ENCODE measurements around the gene TBRG4.

TBRG4 gene

GRCh38 chr7:45129906-45130305 is 18.4 kb upstream of the TBRG4 start:
- no peak overlapping the region for H3K27ac ChIP-seq
- TF ChIP-seq CTCF (conservative IDR thresholded peaks at IDR 0.05) = no peak

- H3K27ac ChIP-seq = no peak overlapping the region
- no peak for TF ChIP-seq CTCF (conservative IDR thresholded peaks at IDR 0.05)
Observed at GRCh38 chr7:45129181-45129800, 17.8 kb upstream of the TBRG4 start.

GRCh38 chr7:45126920-45127319 is 15.4 kb upstream of the TBRG4 start:
- no peak overlapping the region for H3K27ac ChIP-seq
- TF ChIP-seq CTCF (conservative IDR thresholded peaks at IDR 0.05) = no peak

GRCh38 chr7:45126201-45126600 is 14.7 kb upstream of the TBRG4 start:
- no peak for TF ChIP-seq CTCF (conservative IDR thresholded peaks at IDR 0.05)
- H3K27ac ChIP-seq = no peak overlapping the region

GRCh38 chr7:45125193-45125904 is 13.9 kb upstream of the TBRG4 start:
- no peak for TF ChIP-seq CTCF (conservative IDR thresholded peaks at IDR 0.05)

GRCh38 chr7:45123913-45124710 is 12.6 kb upstream of the TBRG4 start:
- TF ChIP-seq CTCF (conservative IDR thresholded peaks at IDR 0.05) = no peak
- H3K27ac ChIP-seq = no peak overlapping the region

More at GRCh38 chr7:45125193-45125904, 13.9 kb upstream of the TBRG4 start:
- no peak overlapping the region for H3K27ac ChIP-seq

Measured in VCaP (cell line).